NCI-H2227 treated with DMSO at 0.1 percent for 48 hours (cell line): ENCODE data around the gene IZUMO1R.
"Not testable (repeated sequence)": the region's sequence is repeated elsewhere in the genome, so short reads cannot be mapped to it uniquely, and the experiment has no call there.

Source experiments
- DNase-seq: peaks from one replicate; lab custom pipeline; 2025; lab: John Stamatoyannopoulos, UW

Gene IZUMO1R

DNA sequence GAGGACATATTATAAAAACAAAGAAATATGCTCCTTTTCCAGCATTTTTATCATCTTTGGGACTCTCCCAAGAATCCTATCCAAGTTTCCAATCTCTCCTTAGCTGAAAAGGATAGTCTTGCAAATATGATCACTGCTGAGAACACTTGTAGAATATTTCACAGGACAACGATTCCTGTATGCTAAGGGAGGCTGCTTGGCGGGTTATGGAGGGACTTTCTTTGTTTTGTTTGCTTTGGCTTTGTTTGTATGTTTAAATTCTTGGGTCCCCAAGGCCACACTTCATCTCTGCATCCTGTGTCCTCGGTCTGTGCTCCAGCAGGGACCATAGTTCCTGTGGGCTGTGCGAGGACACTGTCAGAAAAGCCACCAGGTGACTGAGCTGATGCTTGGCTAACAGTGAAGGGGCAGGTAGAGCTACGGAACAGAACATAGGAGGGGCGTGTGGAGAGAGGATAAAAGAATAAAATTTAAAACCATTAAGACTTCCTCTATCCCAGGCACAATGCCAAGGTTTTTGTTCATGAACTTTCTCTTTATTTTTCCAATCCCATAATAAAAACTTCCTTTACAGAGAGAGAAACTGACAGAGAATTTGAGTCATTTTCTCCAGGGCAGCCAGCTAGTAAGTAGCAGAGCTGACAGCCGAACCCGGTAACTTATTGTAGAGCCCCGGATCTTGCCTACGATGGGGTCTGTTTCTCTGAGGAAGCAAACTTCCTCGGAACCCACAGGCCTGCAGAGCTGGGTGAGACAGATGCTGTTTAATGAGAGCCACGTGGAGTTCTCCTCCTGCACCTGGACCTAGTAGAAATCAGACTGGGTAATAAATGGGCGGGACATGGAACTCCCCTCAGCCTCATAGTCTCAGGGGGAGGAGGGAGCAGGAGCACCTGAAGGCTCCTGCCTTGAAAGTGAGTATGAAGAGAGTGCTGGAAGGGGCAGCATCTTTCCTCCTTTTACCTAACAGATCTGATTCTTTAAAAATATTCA is at the start of gene IZUMO1R:
TSS of gene IZUMO1R (plus strand) at position 615 of the 993 bp plus-strand sequence. CDS start 1,057 bp downstream, outside the sequence.
- no peak for DNase-seq

DNA sequence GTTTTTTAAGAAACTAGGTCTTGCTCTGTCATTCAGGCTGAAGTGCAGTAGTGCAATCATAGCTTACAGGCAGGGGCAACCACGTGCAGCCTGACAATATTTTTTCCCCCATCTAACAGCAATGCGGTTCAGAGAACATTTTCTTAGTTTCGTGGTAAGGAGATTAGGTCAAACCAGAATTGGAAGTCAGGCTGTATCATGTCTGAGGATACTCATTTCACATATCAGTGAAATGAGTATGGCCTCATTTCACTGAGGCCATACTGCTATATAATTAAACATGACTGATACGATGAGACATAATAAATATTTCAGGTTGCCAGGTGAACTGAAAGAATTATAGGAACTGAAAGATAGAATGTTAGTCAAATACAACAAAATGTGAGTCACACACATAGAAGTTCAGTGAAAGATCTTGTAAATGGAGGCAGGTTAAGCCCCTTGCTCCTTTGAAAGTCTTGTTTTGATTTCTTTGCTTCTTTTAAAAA is 32.5 kb upstream of the IZUMO1R start:
- no peak for DNase-seq

DNA sequence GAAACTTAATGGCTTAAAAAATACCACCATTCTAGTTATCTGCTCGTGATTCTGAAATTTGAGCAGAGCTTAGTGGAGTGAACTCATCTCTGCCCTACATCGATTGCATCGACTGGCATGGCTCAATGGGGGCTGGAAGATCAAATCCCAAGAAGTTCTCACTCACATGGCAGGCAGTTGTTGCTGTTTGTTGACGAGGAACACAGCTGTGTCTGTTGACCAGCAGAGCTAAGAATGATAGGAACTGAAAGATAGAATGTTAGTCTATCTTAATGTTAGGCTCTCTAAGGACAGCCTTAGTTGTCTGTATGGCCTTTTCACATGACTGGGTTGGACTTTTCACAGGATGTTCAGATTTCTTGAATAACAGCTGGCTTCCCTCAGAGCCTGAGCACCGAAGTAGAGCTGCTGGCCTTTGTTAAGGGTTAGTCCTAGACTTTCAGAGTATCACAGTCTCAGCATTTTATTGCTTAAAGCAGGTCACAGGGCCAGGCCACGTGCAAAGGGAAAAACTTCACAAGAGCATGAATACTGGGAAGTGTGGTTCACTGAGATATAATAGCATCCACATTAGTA is 31.6 kb upstream of the IZUMO1R start:
- DNase-seq: no peak

DNA sequence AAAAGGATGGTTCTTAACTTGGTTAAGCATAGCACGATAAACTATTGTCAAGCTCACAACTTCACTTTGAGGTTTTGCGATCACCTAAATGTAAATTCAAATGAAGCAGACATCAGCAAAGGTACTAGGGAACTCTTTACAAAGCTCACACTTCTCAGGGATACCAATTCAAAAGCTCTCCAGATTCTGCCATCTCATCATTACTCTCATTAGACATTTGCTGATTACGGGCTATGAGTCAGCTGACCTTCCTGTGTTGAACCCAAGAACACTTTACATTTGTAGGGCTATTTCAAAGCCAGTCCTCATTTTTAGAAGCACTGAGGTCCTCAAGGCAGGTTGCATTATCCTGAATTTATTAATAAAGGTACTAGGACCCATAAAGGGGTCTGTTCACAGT is 28.4 kb upstream of the IZUMO1R start:
- no peak for DNase-seq

DNA sequence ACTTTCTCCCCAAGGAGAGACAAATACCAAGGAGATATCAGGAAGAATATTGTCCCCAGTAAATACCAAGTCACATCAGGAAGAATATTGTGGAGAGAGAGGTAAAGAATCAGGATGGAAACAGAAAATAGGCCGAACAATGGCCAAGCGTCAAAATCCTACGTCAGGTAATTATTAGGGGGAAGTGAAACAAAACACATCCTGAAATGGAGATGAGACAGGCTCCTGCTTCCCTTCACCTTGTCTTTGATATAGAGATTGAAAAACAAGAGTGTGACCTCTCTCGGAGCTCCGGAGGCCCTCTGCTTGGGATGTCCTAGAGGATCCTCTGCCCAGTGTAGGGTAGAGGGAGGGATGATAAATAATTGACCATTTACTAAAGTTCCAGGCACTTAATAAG is 27.4 kb upstream of the IZUMO1R start:
- DNase-seq: no peak

DNA sequence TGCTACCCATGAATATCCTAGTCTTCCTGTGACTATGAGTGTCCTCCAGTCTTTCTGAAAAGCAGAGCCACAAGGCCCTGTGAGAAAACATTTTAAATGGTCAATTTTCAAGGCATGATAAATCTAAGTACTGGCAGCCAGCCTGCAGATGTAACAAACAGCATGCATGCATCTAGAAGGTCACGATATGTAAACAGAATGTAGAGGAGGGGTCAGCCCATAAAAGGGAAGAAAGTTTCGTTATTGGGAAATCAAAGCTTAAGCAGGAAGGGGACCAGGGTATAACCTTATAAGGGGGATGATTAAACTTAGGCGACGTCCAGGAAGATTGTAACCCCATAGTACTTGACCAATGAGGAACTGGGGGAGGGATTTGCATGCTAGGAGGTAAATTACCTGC is 26.2 kb upstream of the IZUMO1R start:
- DNase-seq: not testable (repeated sequence)

DNA sequence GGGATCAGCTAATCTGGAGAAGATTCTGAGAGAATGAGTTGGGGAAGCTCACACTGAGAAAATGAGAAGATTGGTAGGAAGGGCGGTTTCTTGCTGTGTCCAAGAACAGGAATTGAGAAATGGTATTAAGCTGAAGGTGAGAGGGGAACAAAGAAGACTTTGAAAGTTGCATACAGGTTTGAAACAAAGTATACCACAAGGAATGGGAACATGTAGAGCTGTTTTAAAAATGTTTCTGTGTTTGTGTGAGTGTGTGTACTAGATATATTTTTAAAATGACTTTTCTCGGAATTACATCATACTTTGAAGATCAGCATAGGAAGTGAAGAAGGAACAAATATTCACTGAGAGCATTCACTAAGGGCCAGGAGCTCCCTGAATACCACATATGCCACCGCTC is 24.4 kb upstream of the IZUMO1R start:
- DNase-seq: no peak

DNA sequence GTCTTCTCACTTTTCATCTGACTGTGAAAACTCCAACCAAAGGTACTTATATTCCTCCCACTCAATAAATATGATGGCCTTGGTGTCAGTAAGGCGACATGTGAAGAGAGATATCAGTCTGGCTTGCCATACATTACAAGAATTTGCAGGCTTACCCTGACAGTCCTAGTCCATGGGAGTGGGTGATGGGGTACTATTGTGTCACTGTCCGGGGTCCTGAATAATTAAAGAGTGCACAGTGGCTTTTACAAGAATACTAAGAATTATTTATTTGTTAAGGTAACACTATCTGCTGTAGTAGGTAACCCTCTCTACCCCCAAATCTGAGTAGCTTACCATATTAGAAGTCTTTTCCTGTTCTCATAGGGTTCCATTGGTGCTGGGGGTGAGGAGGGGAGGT is 23.1 kb upstream of the IZUMO1R start:
- DNase-seq: no peak

DNA sequence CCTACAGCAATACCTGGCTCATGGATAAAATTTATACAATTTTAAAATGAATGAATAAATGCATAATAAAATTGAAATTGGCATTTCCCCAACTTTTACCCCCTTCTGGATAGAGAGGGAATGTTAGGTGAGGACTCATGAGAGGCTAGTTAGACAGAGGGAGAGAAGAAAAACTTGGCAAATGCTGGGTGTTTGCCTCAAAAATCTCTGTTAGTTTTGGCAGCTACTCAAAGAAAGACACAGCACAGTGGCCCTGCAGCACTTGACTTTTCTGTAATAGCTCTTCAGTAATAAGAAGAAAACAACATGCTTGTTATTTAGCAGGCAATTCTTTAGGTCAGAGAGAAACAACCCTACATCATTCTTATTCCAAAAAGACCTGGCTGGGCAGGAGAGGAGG is 20.7 kb upstream of the IZUMO1R start:
- DNase-seq: no peak

DNA sequence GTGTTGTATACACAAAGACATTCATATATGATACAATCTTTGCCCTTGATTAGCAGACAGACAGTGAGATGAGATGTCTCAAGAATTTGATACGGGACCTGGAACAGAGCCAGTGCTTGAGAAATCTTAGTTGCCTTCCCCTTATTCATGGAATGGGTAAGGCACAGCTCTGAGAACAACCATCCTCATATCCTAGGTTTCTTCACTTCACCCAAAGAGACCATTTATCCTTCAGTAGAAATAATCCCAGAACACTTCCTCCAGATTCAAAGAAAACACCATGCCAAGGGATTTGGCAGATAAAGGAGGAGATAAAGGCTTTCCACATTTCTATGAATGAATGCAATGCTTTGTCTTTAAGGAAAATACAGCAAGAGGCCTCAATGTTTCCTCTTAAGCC is 8.8 kb upstream of the IZUMO1R start:
- no peak for DNase-seq

DNA sequence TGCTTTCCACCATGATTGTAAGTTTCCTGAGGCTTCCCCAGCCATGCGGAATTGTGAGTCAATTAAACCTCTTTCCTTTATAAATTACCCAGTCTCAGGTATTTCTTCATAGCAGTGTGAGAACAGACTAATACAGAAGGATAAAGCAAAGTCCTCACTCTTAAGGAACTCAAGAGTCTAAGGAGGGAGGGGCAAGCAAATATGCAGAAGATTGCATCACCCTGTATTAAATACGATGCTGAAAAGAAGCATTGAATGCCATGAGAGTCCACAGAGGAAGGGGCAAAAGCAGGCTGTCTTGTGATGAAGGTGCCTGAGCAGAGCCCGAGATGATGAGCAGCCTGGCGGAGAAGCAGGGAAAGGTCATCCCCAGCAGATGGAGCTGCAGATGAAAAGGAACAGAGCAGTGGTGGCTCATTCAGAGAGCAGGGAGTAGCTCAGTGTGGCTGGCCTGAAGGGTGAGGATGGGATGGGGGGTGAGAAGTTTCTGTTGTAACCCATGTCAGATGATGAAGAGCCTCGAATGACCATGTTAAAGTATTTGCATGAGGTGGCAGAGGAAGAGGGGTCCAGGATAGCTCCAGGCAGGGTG is 6.3 kb upstream of the IZUMO1R start:
- no peak for DNase-seq

DNA sequence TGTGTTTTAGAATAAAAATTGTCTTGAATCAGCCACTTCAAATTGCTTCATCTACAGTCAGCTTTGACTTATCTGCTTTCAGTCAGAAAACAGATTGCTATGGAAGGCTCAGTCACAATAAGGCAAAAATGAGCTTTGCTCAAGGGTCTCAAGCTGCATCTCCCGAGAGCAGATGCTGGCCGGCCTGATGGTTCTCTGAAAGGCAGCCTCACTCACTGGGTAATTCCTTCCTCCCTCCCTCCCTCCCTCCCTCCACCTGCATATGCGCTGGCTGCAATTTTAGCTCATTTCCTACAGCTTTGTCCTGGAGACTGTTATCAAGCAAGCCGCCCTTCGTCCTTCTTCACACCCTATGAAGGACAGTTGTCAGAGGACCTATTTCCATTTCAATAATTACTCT is 1.6 kb upstream of the IZUMO1R start:
- DNase-seq: peak; percentile 5

DNA sequence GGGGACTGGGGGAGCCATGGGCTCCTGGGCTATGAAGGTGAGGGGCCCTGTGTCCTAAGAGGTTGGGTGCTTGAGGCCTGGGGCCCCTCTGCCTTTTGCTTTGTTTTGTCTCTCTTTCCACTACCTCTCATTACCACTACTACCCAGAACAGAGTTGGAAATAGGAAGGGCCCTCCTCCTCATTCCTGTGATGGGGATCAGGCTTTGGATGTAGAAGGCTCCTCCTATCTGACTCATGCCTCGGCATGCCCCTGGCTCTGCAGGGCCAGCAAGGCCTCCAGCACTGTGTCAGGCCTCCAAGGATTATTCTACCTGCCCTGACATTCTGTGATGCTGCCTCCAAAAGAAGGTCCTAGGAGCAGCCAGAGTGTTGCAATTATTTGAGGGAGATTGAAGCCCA is 766 bp downstream of the IZUMO1R start:
- DNase-seq: no peak

DNA sequence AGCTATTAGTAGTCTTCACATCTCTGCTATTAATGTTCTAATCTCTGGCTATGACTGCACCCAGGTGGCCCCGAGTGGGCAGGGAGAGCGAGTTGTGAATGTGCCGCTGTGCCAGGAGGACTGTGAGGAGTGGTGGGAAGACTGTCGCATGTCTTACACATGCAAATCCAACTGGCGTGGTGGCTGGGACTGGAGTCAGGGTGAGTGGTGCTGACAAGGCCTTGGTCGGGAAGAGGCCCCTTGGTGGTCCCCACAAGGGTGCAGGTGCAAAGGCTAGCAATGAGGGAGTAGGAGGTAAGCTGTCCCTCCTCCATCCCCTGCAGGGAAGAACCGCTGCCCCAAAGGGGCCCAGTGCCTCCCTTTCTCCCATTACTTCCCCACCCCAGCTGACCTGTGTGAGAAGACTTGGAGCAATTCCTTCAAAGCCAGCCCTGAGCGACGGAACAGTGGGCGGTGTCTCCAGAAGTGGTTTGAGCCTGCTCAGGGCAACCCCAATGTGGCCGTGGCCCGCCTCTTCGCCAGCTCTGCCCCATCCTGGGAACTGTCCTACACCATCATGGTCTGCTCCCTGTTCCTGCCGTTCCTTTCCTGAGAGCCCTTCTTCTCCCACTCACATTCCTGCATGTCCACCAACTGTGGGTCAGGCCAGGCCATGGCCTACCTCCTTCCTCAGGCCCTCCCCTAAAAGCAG is 2.9 kb downstream of the IZUMO1R start:
- no peak for DNase-seq

DNA sequence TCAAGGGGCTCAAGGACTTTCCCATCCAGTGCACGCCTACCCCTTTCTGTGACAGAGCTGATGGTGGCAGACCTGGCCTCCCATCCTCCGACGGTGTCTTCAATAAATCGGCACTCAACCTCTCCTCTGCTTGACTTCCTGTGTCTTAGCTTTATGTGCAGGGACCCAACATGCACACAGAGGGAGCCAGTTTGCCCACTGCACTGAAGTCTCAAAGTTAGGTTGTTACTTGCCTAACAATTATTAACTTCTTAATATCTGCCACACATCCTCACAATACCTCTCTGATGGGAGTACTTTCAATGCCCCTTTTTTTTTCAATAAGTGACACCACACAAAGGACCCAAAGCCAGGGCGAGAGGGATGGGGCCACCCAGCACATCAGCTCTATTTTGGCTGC is 3.6 kb downstream of the IZUMO1R start:
- no peak for DNase-seq

DNA sequence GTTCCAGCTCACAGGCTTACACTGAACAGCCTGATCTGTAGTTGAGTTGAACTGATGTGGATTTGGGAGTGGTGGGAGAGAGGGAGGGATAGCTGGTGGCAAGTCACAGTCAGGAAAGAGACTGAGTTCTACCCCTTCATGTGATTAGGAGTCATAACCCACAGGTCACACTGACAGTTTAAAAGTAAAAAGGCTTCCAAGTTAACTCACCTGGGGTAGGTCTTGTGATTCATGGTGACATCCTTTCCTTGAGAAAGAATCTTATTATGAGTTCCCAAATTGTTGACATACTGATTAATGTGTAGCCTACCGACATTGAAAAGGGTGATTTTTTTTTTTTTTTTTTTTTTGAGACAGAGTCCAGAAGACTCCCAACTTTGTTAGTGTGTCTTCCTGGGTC is 5.4 kb downstream of the IZUMO1R start:
- no peak for DNase-seq

DNA sequence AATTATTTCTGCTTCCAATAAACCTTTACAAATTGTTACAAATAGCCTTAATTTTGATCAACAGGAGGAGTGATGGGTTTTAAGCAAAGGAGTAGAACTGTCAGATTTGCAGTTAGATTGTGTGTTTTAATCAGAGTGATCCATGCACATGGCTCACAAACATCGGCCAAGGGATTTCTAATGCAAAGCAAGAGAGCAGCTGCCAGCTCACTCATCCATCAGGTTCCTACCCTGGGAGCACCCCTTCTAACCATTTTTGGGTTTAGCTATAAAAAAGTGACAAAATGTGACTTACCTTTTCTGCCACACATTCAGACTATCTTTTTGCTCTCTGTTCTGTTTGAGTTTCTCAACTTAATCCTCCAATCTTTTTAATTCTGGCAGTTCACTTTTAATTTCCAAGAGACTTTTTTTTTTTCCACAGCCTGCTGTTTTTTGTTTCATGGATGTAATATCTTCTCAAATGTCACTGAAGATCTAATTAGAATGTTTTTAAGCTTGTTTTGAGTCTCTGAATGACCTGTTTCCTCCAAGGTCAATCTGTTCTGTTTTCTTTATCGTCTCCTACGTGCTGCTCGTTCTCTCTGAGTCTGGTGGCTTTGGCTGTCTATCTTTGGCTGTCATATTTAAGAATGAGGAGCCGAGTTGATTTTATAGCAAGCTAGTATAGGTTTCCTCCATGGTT is 6.0 kb downstream of the IZUMO1R start:
- no peak for DNase-seq

DNA sequence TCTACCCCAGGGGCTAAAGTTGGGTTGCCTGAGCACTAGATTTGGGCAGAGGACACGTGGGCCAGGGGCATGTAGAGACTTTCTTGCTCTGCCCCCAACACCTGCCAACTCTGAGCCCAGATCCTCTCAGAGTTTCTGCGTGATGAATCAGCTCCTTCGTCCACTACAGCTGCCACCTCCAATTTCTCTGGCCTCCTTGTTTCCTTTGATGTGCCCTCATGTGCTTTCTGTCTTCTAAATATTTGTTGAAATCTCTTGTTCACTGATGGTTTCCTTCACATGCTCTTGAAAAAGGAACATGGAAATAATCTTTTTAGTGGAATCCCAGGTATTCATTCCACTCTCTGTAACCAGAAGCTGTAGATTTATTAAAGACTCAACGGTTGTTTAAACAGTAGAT is 8.0 kb downstream of the IZUMO1R start:
- DNase-seq: no peak

DNA sequence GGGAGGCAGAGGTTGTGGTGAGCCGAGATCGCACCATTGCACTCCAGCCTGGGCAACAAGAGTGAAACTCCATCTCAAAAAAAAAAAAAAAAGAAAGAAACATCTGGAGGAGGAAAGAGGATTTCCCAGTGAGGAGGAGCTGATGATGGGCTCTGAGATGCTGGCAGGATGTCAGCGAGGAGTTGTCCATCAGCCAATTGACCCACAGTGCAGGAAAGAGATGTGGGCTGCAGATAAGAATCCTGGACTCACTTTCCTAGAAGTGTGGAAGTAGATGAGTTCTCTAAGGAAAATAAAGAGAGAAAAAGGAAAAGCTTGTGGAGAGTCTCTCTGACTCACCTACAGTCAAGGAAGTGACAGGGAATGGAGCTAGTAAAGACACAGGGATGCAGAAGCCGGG is 9.7 kb downstream of the IZUMO1R start:
- DNase-seq: no peak

DNA sequence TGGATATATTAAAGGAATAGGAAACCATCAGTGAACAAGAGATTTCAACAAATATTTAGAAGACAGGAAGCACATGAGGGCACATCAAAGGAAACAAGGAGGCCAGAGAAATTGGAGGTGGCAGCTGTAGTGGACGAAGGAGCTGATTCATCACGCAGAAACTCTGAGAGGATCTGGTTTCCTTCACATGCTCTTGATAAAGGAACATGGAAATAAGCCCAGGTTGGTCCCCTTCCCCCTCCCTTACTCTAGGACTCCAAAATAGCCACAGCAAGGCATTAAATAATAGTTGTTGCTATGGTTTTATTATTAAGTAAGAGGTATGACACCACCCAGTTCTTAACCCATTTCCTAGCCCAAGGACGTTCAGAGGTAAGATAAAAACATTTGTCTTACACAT is 11.3 kb downstream of the IZUMO1R start:
- no peak for DNase-seq

DNA sequence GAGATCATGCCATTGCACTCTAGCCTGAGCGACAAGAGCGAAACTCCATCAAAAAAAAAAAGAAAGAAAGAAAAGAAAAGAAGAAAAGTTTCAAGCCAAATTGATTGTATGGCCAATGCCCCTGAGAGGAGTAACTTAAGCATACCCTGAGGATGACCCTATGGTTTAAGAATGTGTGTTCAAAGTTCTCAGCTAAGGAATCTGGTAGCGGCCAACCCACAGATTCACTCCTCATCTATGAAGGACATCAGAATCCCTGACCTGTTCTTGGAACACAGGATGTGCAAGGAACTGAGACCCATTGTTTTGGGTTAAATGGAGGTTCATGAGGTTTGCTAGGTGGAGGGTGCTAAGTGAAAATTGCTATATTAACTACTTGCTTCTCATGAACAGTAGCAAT is 18.1 kb downstream of the IZUMO1R start:
- DNase-seq: no peak

DNA sequence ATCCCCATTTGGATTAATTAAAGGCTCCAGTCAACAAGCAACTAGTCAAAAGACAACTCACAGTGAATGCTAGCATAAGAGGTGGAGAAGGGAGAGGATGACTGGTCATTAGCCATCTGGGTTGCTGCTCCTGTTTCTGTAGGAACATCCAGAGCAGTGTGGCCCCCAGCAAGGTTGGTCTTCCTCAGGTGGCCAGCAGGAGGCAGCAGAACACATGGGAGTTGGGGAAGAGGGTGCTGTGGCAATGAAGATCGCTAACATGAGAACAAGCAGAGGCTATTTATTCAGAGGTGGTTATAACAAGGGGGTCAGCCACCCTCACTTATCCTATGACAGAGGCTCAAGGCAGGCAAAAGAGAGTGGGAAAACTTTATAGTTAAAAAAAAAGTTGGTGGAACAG is 21.3 kb downstream of the IZUMO1R start:
- DNase-seq: no peak
